Measurements from ENCODE around the gene PLA2G1B. TPM values are rescaled to one million over a fixed set of nuclear protein-coding genes. Genes with fewer than 3 reads are reported as not detected.

Gene PLA2G1B
- total RNA-seq, 1 donor from 2014 or later, result not detected

DNA sequence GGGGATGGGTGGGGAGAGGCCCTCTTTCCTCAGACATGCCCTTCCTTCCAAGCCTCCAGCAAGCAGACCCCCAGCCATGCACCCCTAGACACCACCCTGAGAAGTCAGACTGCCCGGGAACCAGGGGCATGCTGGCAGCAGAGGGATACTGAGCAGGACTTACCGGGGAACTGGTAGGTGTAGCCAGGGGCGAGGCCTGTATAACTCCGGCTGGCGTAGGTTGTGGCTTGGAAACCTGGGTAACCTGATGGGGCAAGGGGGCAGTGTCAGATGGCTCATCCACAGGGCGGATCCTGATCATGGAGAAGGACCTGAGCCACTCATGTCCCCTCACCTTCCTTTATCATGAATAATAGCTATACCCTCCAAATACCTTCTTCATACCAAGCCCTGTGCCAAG, 25.6 kb upstream of the PLA2G1B start:
- Mint-ChIP-seq H3K27ac (ENCODE audit: unreplicated experiment) (no peak overlapping the region), H3K4me3 (ENCODE audit: unreplicated experiment) (no peak overlapping the region), H3K9me3 (ENCODE audit: unreplicated experiment) (no peaks in the 10 kb centered on the region), H3K4me1 (ENCODE audit: unreplicated experiment) (peaks cover 6% of the 10 kb centered on the region), H3K27me3 (ENCODE audit: unreplicated experiment) (peaks cover 5% of the 10 kb centered on the region), H3K36me3 (ENCODE audit: low read depth, unreplicated experiment) (peaks cover 15% of the 10 kb centered on the region)
- TF ChIP-seq, protein P1, sequence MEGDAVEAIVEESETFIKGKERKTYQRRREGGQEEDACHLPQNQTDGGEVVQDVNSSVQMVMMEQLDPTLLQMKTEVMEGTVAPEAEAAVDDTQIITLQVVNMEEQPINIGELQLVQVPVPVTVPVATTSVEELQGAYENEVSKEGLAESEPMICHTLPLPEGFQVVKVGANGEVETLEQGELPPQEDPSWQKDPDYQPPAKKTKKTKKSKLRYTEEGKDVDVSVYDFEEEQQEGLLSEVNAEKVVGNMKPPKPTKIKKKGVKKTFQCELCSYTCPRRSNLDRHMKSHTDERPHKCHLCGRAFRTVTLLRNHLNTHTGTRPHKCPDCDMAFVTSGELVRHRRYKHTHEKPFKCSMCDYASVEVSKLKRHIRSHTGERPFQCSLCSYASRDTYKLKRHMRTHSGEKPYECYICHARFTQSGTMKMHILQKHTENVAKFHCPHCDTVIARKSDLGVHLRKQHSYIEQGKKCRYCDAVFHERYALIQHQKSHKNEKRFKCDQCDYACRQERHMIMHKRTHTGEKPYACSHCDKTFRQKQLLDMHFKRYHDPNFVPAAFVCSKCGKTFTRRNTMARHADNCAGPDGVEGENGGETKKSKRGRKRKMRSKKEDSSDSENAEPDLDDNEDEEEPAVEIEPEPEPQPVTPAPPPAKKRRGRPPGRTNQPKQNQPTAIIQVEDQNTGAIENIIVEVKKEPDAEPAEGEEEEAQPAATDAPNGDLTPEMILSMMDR (IDR thresholded peaks at IDR 0.05; ENCODE audit: unreplicated experiment), result no peak
- DNase-seq (ENCODE audit: low spot score), result no peak

DNA sequence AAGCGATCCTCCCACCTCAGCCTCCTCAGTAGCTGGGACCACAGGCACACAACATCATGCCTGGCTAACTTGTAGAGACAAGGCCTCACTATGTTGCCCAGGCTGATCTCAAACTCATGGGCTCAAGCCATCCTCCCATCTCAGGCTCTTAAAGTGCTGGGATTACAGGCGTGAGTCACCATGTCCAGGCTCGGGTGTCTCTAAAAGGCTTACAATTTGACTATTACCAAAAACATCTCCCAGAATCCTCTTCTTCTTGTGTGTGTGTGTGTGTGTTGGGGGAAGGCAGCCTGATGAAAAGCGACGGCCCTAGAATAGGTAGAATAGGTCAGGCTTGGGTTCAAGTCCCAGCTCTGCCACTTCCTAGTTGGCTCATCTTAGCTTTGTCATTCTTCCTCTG, 24.5 kb upstream of the PLA2G1B start:
- Mint-ChIP-seq H3K9me3 (ENCODE audit: unreplicated experiment) (no peaks in the 10 kb centered on the region), H3K4me1 (ENCODE audit: unreplicated experiment) (no peaks in the 10 kb centered on the region), H3K4me3 (ENCODE audit: unreplicated experiment) (no peak overlapping the region), H3K27me3 (ENCODE audit: unreplicated experiment) (peaks cover 2% of the 10 kb centered on the region), H3K36me3 (ENCODE audit: low read depth, unreplicated experiment) (peaks cover 9% of the 10 kb centered on the region), H3K27ac (ENCODE audit: unreplicated experiment) (no peak overlapping the region)
- TF ChIP-seq, protein P1 (IDR thresholded peaks at IDR 0.05; ENCODE audit: unreplicated experiment), result no peak
- DNase-seq (ENCODE audit: low spot score), result no peak

GRCh38 chr12:120350576-120351350, 23.2 kb upstream of the PLA2G1B start:
- Mint-ChIP-seq H3K27ac (ENCODE audit: unreplicated experiment) (no peak overlapping the region), H3K4me1 (ENCODE audit: unreplicated experiment) (no peaks in the 10 kb centered on the region), H3K27me3 (ENCODE audit: unreplicated experiment) (peaks cover 2% of the 10 kb centered on the region), H3K36me3 (ENCODE audit: low read depth, unreplicated experiment) (peaks cover 4% of the 10 kb centered on the region), H3K4me3 (ENCODE audit: unreplicated experiment) (no peak overlapping the region), H3K9me3 (ENCODE audit: unreplicated experiment) (no peaks in the 10 kb centered on the region)
- DNase-seq (ENCODE audit: low spot score), result no peak
- TF ChIP-seq, protein P1 (IDR thresholded peaks at IDR 0.05; ENCODE audit: unreplicated experiment), result no peak

DNA sequence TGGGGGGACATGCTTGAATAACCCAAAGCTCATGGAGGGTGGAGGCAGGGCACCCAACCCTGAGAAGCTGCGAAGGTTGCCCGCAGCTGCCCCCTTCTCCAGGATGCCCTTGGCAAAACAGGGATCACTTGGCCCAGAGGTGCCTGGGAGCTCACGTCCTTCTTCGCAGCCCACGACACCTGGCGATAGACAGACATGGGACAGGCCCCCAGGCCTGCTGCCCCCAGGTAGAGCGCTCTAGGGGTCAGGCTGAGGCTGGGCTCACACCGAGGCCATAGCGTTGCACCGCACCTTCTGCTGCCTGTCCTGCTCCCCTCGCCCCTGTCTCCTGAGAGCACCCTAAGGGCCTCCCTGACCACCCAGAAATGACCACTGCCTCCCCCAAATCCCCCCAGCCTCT, 20.2 kb upstream of the PLA2G1B start:
- Mint-ChIP-seq H3K4me3 (ENCODE audit: unreplicated experiment) (no peak overlapping the region), H3K9me3 (ENCODE audit: unreplicated experiment) (no peaks in the 10 kb centered on the region), H3K27ac (ENCODE audit: unreplicated experiment) (no peak overlapping the region), H3K27me3 (ENCODE audit: unreplicated experiment) (peaks cover 4% of the 10 kb centered on the region), H3K36me3 (ENCODE audit: low read depth, unreplicated experiment) (peaks cover 3% of the 10 kb centered on the region), H3K4me1 (ENCODE audit: unreplicated experiment) (no peaks in the 10 kb centered on the region)
- TF ChIP-seq, protein P1 (IDR thresholded peaks at IDR 0.05; ENCODE audit: unreplicated experiment), result no peak
- DNase-seq (ENCODE audit: low spot score), result no peak

DNA sequence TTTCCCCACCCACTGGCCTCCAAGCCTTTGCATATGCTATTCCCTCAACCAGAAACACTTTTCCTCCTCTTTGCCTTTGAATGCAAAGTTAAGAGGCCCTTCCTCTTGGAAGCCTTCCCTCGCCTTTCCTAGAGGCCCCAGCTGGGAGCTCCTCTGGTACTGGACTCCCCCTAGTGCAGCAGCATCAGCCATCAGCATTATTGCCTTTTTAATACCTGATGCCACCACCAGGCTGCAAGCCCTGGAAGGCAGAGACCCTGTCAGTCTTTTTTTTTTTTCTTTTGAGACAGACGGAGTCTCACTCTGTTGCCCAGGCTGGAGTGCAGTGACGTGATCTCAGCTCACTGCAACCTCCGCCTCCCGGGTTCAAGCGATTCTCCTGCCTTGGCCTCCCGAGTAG, 19.1 kb upstream of the PLA2G1B start:
- no peak for DNase-seq (ENCODE audit: low spot score)

More for the DNA sequence above, 19.1 kb upstream of the PLA2G1B start:
- TF ChIP-seq, protein P1 (IDR thresholded peaks at IDR 0.05; ENCODE audit: unreplicated experiment), result peak; percentile 60
- Mint-ChIP-seq H3K4me1 (ENCODE audit: unreplicated experiment) (no peaks in the 10 kb centered on the region), H3K9me3 (ENCODE audit: unreplicated experiment) (no peaks in the 10 kb centered on the region), H3K27me3 (ENCODE audit: unreplicated experiment) (peaks cover 1% of the 10 kb centered on the region), H3K27ac (ENCODE audit: unreplicated experiment) (no peak overlapping the region), H3K4me3 (ENCODE audit: unreplicated experiment) (no peak overlapping the region), H3K36me3 (ENCODE audit: low read depth, unreplicated experiment) (peaks cover 3% of the 10 kb centered on the region)

Measured in endothelial cell (in vitro differentiated cells).